HEK293 (cell line): ENCODE results near the gene COL3A1.

Experiments used
- CTCF ChIA-PET: fragments of 350-600 bp; formaldehyde crosslinking; extraction: SDS; loops from one replicate; lab custom pipeline; 2021; ENCODE audit warnings: antibody characterized with exemption; lab: Yijun Ruan, JAX
- POLR2A ChIA-PET: fragments of 300-600 bp; formaldehyde crosslinking; extraction: SDS; loops from one replicate; lab custom pipeline; 2020; ENCODE audit warnings: antibody characterized with exemption, inconsistent platforms; lab: Yijun Ruan, JAX
- H3K27ac ChIP-seq: fragments of 200-500 bp; sonication (Bioruptor generic); 2 replicates; pipeline ENCODE4 v1.5.1; 2014; ENCODE audit warnings: low read depth, low read length, control low read depth, inconsistent platforms; ENCODE audit errors: extremely low read depth
- H3K36me3 ChIP-seq, 2 experiments: fragments of 200-500 bp in 1 of 2; sonication (Bioruptor generic) in 1 of 2; 1 replicate in 1 of 2; 2 replicates in 1 of 2; pipeline ENCODE4 v1.5.1; 2014 to 2017; ENCODE audit warnings: inconsistent platforms in 2 of 2, low read length in 2 of 2; ENCODE audit not compliant: control insufficient read depth in 2 of 2, insufficient read depth in 1 of 2
- H3K4me1 ChIP-seq: fragments of 200-500 bp; sonication (Bioruptor generic); 2 replicates; pipeline ENCODE4 v1.5.1; 2014; ENCODE audit warnings: mild to moderate bottlenecking, low read length, inconsistent platforms; ENCODE audit not compliant: control insufficient read depth, insufficient read depth
- H3K4me3 ChIP-seq: 2 replicates; pipeline ENCODE4 v1.5.1; 2011; ENCODE audit warnings: low read depth, mild to moderate bottlenecking, control low read depth, low read length, moderate library complexity
- H3K9me3 ChIP-seq: fragments of 200-500 bp; sonication (Bioruptor generic); 2 replicates; pipeline ENCODE4 v1.5.1; 2014; ENCODE audit warnings: low read depth, low read length, inconsistent platforms; ENCODE audit not compliant: control insufficient read depth, insufficient read depth
- EGR2 ChIP-seq: fragments of 450-650 bp; formaldehyde crosslinking; IDR thresholded peaks from 2 replicates; pipeline ENCODE4 v1.5.1; 2016; ENCODE audit warnings: low read depth, missing biosample characterization, missing genetic modification characterization
- FEZF1 ChIP-seq: fragments of 450-650 bp; formaldehyde crosslinking; IDR thresholded peaks from 2 replicates; pipeline ENCODE4 v1.5.1; 2016; ENCODE audit warnings: missing biosample characterization, missing genetic modification characterization
- GLI4 ChIP-seq: fragments of 450-650 bp; formaldehyde crosslinking; IDR thresholded peaks from 2 replicates; pipeline ENCODE4 v1.5.1; 2016; ENCODE audit warnings: missing biosample characterization, missing genetic modification characterization
- HOXC10 ChIP-seq: sonication (generic); formaldehyde crosslinking; IDR thresholded peaks from 2 replicates; pipeline ENCODE4 v1.8.1; 2023; ENCODE audit warnings: mild to moderate bottlenecking, missing genetic modification reagents
- HOXD13 ChIP-seq: sonication (generic); formaldehyde crosslinking; IDR thresholded peaks from 2 replicates; pipeline ENCODE4 v1.8.0; 2022; ENCODE audit warnings: missing genetic modification reagents, borderline replicate concordance
- REPIN1 ChIP-seq: fragments of 450-650 bp; formaldehyde crosslinking; IDR thresholded peaks from 2 replicates; pipeline ENCODE4 v1.5.1; 2017; ENCODE audit warnings: missing biosample characterization, missing genetic modification characterization, low read depth
- SP2 ChIP-seq: fragments of 450-650 bp; formaldehyde crosslinking; IDR thresholded peaks from 2 replicates; pipeline ENCODE4 v1.5.1; 2016; ENCODE audit warnings: missing biosample characterization, missing genetic modification characterization
- SP3 ChIP-seq: fragments of 450-650 bp; formaldehyde crosslinking; IDR thresholded peaks from 2 replicates; pipeline ENCODE4 v1.5.1; 2016; ENCODE audit warnings: missing biosample characterization, missing genetic modification characterization
- WT1 ChIP-seq: fragments of 450-650 bp; formaldehyde crosslinking; IDR thresholded peaks from 2 replicates; pipeline ENCODE4 v1.5.1; 2016; ENCODE audit warnings: missing biosample characterization, missing genetic modification characterization
- ZBTB20 ChIP-seq: fragments of 450-650 bp; formaldehyde crosslinking; IDR thresholded peaks from 2 replicates; pipeline ENCODE4 v1.5.1; 2016; ENCODE audit warnings: missing biosample characterization, missing genetic modification characterization
- ZBTB21 ChIP-seq: fragments of 450-650 bp; formaldehyde crosslinking; IDR thresholded peaks from 2 replicates; pipeline ENCODE4 v1.5.1; 2017; ENCODE audit warnings: missing biosample characterization, missing genetic modification characterization
- ZBTB7A ChIP-seq: fragments of 450-650 bp; formaldehyde crosslinking; IDR thresholded peaks from 2 replicates; pipeline ENCODE4 v1.5.1; 2016; ENCODE audit warnings: low read depth, missing biosample characterization, missing genetic modification characterization
- ZBTB8A ChIP-seq: fragments of 450-650 bp; formaldehyde crosslinking; IDR thresholded peaks from 2 replicates; pipeline ENCODE4 v1.5.1; 2016; ENCODE audit warnings: missing biosample characterization, missing genetic modification characterization
- ZFP3 ChIP-seq: fragments of 450-650 bp; formaldehyde crosslinking; IDR thresholded peaks from 2 replicates; pipeline ENCODE4 v1.5.1; 2016; ENCODE audit warnings: low read depth, missing biosample characterization, missing genetic modification characterization
- ZFP41 ChIP-seq: fragments of 450-650 bp; formaldehyde crosslinking; IDR thresholded peaks from 2 replicates; pipeline ENCODE4 v1.5.1; 2016; ENCODE audit warnings: missing biosample characterization, missing genetic modification characterization, borderline replicate concordance
- ZIC2 ChIP-seq: fragments of 450-650 bp; formaldehyde crosslinking; IDR thresholded peaks from 2 replicates; pipeline ENCODE4 v1.5.1; 2016; ENCODE audit warnings: missing biosample characterization, missing genetic modification characterization
- ZNF169 ChIP-seq: fragments of 450-650 bp; formaldehyde crosslinking; IDR thresholded peaks from 2 replicates; pipeline ENCODE4 v1.5.1; 2016; ENCODE audit warnings: missing biosample characterization, missing genetic modification characterization
- ZNF174 ChIP-seq: fragments of 450-650 bp; formaldehyde crosslinking; IDR thresholded peaks from 2 replicates; pipeline ENCODE4 v1.5.0; 2017; ENCODE audit warnings: missing biosample characterization, mild to moderate bottlenecking, missing genetic modification characterization
- ZNF202 ChIP-seq: fragments of 450-650 bp; formaldehyde crosslinking; IDR thresholded peaks from 2 replicates; pipeline ENCODE4 v1.5.1; 2016; ENCODE audit warnings: missing biosample characterization, missing genetic modification characterization, borderline replicate concordance
- ZNF24 ChIP-seq: fragments of 450-650 bp; formaldehyde crosslinking; IDR thresholded peaks from 2 replicates; pipeline ENCODE4 v1.5.1; 2016; ENCODE audit warnings: missing biosample characterization, missing genetic modification characterization
- ZNF324 ChIP-seq: fragments of 450-650 bp; formaldehyde crosslinking; IDR thresholded peaks from 2 replicates; pipeline ENCODE4 v1.5.1; 2016; ENCODE audit warnings: missing biosample characterization, missing genetic modification characterization
- ZNF341 ChIP-seq: fragments of 450-650 bp; formaldehyde crosslinking; IDR thresholded peaks from 2 replicates; pipeline ENCODE4; 2016; ENCODE audit warnings: low read depth, missing biosample characterization, missing genetic modification characterization
- ZNF394 ChIP-seq: fragments of 450-650 bp; formaldehyde crosslinking; IDR thresholded peaks from 2 replicates; pipeline ENCODE4 v1.5.1; 2016; ENCODE audit warnings: missing biosample characterization, missing genetic modification characterization, mild to moderate bottlenecking, moderate library complexity, borderline replicate concordance
- ZNF514 ChIP-seq: fragments of 450-650 bp; formaldehyde crosslinking; IDR thresholded peaks from 2 replicates; pipeline ENCODE4 v1.5.1; 2016; ENCODE audit warnings: missing biosample characterization, missing genetic modification characterization
- ZNF529 ChIP-seq: fragments of 450-650 bp; formaldehyde crosslinking; IDR thresholded peaks from 2 replicates; pipeline ENCODE4 v1.5.1; 2017; ENCODE audit warnings: missing genetic modification characterization, missing biosample characterization; ENCODE audit not compliant: insufficient replicate concordance
- ZNF558 ChIP-seq: fragments of 450-650 bp; formaldehyde crosslinking; IDR thresholded peaks from 2 replicates; pipeline ENCODE4 v1.5.1; 2016; ENCODE audit warnings: missing biosample characterization, missing genetic modification characterization
- ZNF660 ChIP-seq: fragments of 450-650 bp; IDR thresholded peaks from 2 replicates; pipeline ENCODE4 v1.5.1; 2018; ENCODE audit warnings: missing biosample characterization, mild to moderate bottlenecking, missing genetic modification characterization
- ZNF664 ChIP-seq: fragments of 450-650 bp; formaldehyde crosslinking; IDR thresholded peaks from 2 replicates; pipeline ENCODE4 v1.5.1; 2016; ENCODE audit warnings: missing biosample characterization, missing genetic modification characterization
- ZNF677 ChIP-seq: fragments of 450-650 bp; IDR thresholded peaks from 2 replicates; pipeline ENCODE4 v1.5.0; 2018; ENCODE audit warnings: missing biosample characterization, mild to moderate bottlenecking, missing genetic modification characterization, moderate library complexity
- ZNF704 ChIP-seq: fragments of 450-650 bp; formaldehyde crosslinking; IDR thresholded peaks from 2 replicates; pipeline ENCODE4 v1.5.1; 2016; ENCODE audit warnings: missing biosample characterization, missing genetic modification characterization
- ZNF768 ChIP-seq: fragments of 450-650 bp; formaldehyde crosslinking; IDR thresholded peaks from 2 replicates; pipeline ENCODE4 v1.5.1; 2018; ENCODE audit warnings: missing biosample characterization, mild to moderate bottlenecking, missing genetic modification characterization
- ZSCAN18 ChIP-seq: fragments of 450-650 bp; formaldehyde crosslinking; IDR thresholded peaks from 2 replicates; pipeline ENCODE4 v1.5.1; 2016; ENCODE audit warnings: missing biosample characterization, missing genetic modification characterization

Gene COL3A1

GRCh38 chr2:188986839-188987238 is 12.7 kb downstream of the COL3A1 start:
- H3K27ac ChIP-seq: no peak overlapping the region
- POLR2A ChIA-PET: no interaction called here
- TF ChIP-seq ZNF529 (no peak), HOXC10 (CRISPR knock-in tag) (no peak), ZIC2 (tag by site-specific recombination) (no peak), ZNF677 (tag by site-specific recombination) (no peak)
- TF ChIP-seq, all 188 proteins: peak for 0
- Histone ChIP-seq H3K9me3 (no peaks in the 10 kb centered on the region), H3K4me3 (no peak overlapping the region), H3K36me3 (no peaks in the 10 kb centered on the region), H3K4me1 (no peaks in the 10 kb centered on the region)
- CTCF ChIA-PET: interaction anchor here (0.7 kb wide), 1 partner anchor 8 kb away, joined by 3 read pairs; no protein-coding TSS in a partner anchor

- TF ChIP-seq ZFP3 (no peak), ZNF768 (no peak), ZFP41 (no peak), HOXD13 (CRISPR knock-in tag) (no peak), ZNF341 (no peak), ZBTB21 (tag by site-specific recombination) (no peak), REPIN1 (tag by site-specific recombination) (no peak), WT1 (tag by site-specific recombination) (no peak)
- Histone ChIP-seq H3K4me1 (no peaks in the 10 kb centered on the region), H3K4me3 (no peak overlapping the region), H3K9me3 (no peaks in the 10 kb centered on the region), H3K27ac (no peak overlapping the region), H3K36me3 (no peaks in the 10 kb centered on the region)
- ChIA-PET POLR2A (no interaction called here), CTCF (interaction anchor here (1.2 kb wide), 1 partner anchor 15 kb away, joined by 4 read pairs; no protein-coding TSS in a partner anchor)
Measured at GRCh38 chr2:188993247-188993646, 19.1 kb downstream of the COL3A1 start.

GRCh38 chr2:188997263-188997662 is 23.1 kb downstream of the COL3A1 start:
- ChIA-PET POLR2A (no interaction called here), CTCF (no interaction called here)
- H3K27ac ChIP-seq: no peak overlapping the region
- H3K9me3 ChIP-seq: no peaks in the 10 kb centered on the region
- no peak overlapping the region for H3K4me3 ChIP-seq
- TF ChIP-seq SP3 (tag by site-specific recombination) (no peak), ZBTB20 (tag by site-specific recombination) (no peak), ZNF660 (tag by site-specific recombination) (no peak)
- no peaks in the 10 kb centered on the region for H3K36me3 ChIP-seq
- no peaks in the 10 kb centered on the region for H3K4me1 ChIP-seq

GRCh38 chr2:189000221-189000620 is 26.0 kb downstream of the COL3A1 start:
- CTCF ChIA-PET: no interaction called here
- H3K4me3 ChIP-seq: no peak overlapping the region
- POLR2A ChIA-PET: no interaction called here
- no peaks in the 10 kb centered on the region for H3K36me3 ChIP-seq
- no peaks in the 10 kb centered on the region for H3K9me3 ChIP-seq
- no peak overlapping the region for H3K27ac ChIP-seq
- H3K4me1 ChIP-seq: no peaks in the 10 kb centered on the region
- TF ChIP-seq ZNF558: no peak
- no peak for TF ChIP-seq FEZF1 (tag by site-specific recombination)
- no peak for TF ChIP-seq GLI4
- TF ChIP-seq ZNF664 (tag by site-specific recombination): no peak
- TF ChIP-seq ZNF514 (tag by site-specific recombination): no peak
- TF ChIP-seq ZBTB7A (tag by site-specific recombination): no peak
- TF ChIP-seq ZNF202 (tag by site-specific recombination): no peak
- no peak for TF ChIP-seq ZNF174 (tag by site-specific recombination)
- no peak for TF ChIP-seq ZNF324
- TF ChIP-seq ZSCAN18 (tag by site-specific recombination): no peak
- TF ChIP-seq ZNF169 (tag by site-specific recombination): no peak
- no peak for TF ChIP-seq ZNF394 (tag by site-specific recombination)
- TF ChIP-seq ZNF24: no peak
- TF ChIP-seq ZNF704 (tag by site-specific recombination): no peak
- TF ChIP-seq SP2 (tag by site-specific recombination): no peak
- no peak for TF ChIP-seq ZBTB8A (tag by site-specific recombination)
- TF ChIP-seq EGR2 (tag by site-specific recombination): no peak
